ENCODE results near the gene CA4. TPM values are rescaled to one million over a fixed set of nuclear protein-coding genes. Genes with fewer than 3 reads are reported as not detected.

The CA4 gene
- total and polyA plus RNA-seq, 2 donors (not counting 1 experiment from before 2014, with no cell fraction given) = not detected

DNA sequence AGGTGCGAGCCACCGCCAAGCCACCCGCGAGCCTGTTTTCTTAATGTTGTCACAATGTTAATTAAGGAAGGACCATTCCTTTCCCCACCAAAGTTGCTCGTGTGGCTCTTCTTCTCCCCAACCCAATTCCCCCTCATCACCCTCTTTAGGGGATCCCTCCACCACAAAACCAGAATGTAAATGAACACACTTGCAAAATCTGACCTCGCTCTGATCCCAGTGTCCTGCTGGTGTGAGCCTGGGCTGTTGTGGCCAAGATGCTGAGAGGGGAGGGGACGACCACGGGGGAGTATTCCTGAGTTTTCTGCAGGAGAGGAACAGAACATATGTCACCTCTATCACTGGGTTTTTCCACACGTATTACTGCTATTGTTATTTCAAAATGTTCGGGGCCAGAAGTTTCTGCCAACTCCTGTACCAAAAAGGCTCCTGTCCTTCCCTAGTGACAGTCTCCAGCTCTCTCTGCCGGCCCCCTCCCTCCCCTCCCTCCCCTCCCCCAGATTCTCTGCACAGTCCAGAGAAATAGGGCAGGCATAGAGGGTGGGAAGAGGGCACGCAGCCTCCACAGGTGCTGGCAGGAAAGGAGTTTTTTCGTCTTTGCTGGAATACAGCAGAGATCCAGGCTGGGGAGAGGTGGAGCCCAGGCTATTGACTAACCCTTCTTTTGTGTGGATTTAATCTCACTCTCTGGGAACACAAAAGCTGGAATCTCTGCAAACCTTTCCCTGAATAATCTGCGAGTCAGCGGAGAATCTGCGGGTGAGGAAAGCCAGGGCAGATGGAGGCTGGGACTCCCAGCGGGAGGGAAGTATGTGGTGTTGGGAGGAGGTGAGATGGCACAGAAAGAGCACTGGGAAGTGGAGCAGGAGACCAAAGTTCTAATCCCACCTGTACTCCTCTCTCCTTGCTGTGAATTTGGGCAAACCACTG lies 4.5 kb upstream of the CA4 start:
- Histone ChIP-seq H3K4me3 (ENCODE audit: control extremely low read depth in 1 of 5, extremely low read depth in 1 of 5, insufficient read depth in 1 of 5, low read depth in 2 of 5, low read length in 4 of 5) (no peak overlapping the region), H3K36me3 (replicated peaks in 1 of 2; ENCODE audit: control extremely low read depth in 1 of 2, control insufficient read depth in 1 of 2, extremely low read depth in 1 of 2, insufficient read depth in 2 of 2, low read length in 1 of 2) (no peaks in the 10 kb centered on the region), H3K4me2 (replicated peaks; ENCODE audit: low read depth, low read length, poor library complexity, severe bottlenecking) (no peak overlapping the region), H4K20me1 (ENCODE audit: control insufficient read depth, insufficient read depth, low read length, poor library complexity, severe bottlenecking) (no peaks in the 10 kb centered on the region), H3K27me3 (replicated peaks in 1 of 4; ENCODE audit: control extremely low read depth in 1 of 4, control insufficient read depth in 3 of 4, insufficient read depth in 4 of 4, low read length in 3 of 4) (peaks cover 0 to 82% (median 43%) of the 10 kb centered on the region in 4 experiments), H3K4me1 (ENCODE audit: control insufficient read depth in 2 of 2, insufficient read depth in 2 of 2, low read length in 2 of 2) (peaks cover 26 to 48% of the 10 kb centered on the region in 2 donors), H2AFZ (ENCODE audit: insufficient read depth, low read depth, low read length, poor library complexity, severe bottlenecking) (no peak overlapping the region), H3K9me3 (ENCODE audit: control extremely low read depth in 1 of 3, control insufficient read depth in 2 of 3, insufficient read depth in 1 of 3, low read length in 2 of 3) (peaks cover 0 to 15% (median 0%) of the 10 kb centered on the region in 3 donors), H3K79me2 (ENCODE audit: control insufficient read depth, insufficient read depth, low read length) (no peaks in the 10 kb centered on the region), H3K9ac (ENCODE audit: low read length) (no peak overlapping the region), H3K27ac (ENCODE audit: low read length in 2 of 2) (no peak overlapping the region)
- no peak for DNase-seq
- H3K27me3 Mint-ChIP-seq = peaks cover 71% of the 10 kb centered on the region
- POLR2A ChIA-PET = no interaction called here
- TF ChIP-seq, protein P1, sequence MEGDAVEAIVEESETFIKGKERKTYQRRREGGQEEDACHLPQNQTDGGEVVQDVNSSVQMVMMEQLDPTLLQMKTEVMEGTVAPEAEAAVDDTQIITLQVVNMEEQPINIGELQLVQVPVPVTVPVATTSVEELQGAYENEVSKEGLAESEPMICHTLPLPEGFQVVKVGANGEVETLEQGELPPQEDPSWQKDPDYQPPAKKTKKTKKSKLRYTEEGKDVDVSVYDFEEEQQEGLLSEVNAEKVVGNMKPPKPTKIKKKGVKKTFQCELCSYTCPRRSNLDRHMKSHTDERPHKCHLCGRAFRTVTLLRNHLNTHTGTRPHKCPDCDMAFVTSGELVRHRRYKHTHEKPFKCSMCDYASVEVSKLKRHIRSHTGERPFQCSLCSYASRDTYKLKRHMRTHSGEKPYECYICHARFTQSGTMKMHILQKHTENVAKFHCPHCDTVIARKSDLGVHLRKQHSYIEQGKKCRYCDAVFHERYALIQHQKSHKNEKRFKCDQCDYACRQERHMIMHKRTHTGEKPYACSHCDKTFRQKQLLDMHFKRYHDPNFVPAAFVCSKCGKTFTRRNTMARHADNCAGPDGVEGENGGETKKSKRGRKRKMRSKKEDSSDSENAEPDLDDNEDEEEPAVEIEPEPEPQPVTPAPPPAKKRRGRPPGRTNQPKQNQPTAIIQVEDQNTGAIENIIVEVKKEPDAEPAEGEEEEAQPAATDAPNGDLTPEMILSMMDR (IDR thresholded peaks at IDR 0.05) = no peak
- TF ChIP-seq EZH2 (IDR thresholded peaks at IDR 0.05; ENCODE audit: borderline replicate concordance, insufficient read depth, low read depth, low read length, poor library complexity, severe bottlenecking) = no peak
- CTCF ChIA-PET = interaction anchor here (0.7 kb wide), 1 partner anchor 425 kb away, joined by 3 read pairs; no protein-coding TSS in a partner anchor
- H3K4me1 Mint-ChIP-seq = peaks cover 36% of the 10 kb centered on the region
- no peak overlapping the region for H3K4me3 Mint-ChIP-seq
- no peak for ATAC-seq (ENCODE audit: low read depth)
- no peaks in the 10 kb centered on the region for H3K9me3 Mint-ChIP-seq (ENCODE audit: insufficient read depth)
- no peak overlapping the region for H3K27ac Mint-ChIP-seq
- intact Hi-C loops (cut with micrococcal nuclease) = no loop called here
- 71% methylated on average over 10 of the region's 17 CpGs for WGBS (ENCODE audit: insufficient coverage)

DNA sequence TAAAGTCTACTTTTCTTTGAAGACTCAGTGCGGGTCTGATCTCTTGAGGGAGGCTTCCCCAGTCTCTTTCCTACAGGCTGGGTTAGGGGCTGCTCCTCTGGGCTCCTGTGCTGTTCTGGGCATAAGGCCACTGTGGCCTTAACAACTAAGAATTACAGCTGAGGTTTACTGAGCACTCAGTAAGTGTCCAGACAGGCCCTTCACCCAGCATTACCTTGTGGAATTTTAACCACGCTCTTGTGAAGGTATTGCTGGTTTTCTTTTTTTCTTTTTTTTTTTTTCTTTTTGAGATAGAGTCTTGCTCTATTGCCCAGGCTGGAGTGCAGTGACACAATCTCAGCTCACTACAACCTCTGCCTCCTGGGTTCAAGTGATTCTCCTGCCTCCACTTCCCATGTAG lies 3.6 kb upstream of the CA4 start:
- no peak overlapping the region for H3K4me2 ChIP-seq (replicated peaks; ENCODE audit: low read depth, low read length, poor library complexity, severe bottlenecking)
- H3K9me3 ChIP-seq (ENCODE audit: control extremely low read depth in 1 of 3, control insufficient read depth in 2 of 3, insufficient read depth in 1 of 3, low read length in 2 of 3) = peaks cover 0 to 8% (median 0%) of the 10 kb centered on the region in 3 donors
- H3K4me1 ChIP-seq (ENCODE audit: control insufficient read depth in 2 of 2, insufficient read depth in 2 of 2, low read length in 2 of 2) = peaks cover 31 to 46% of the 10 kb centered on the region in 2 donors
- peaks cover 0 to 82% (median 36%) of the 10 kb centered on the region in 4 experiments for H3K27me3 ChIP-seq (replicated peaks in 1 of 4; ENCODE audit: control extremely low read depth in 1 of 4, control insufficient read depth in 3 of 4, insufficient read depth in 4 of 4, low read length in 3 of 4)
- no peaks in the 10 kb centered on the region for H3K79me2 ChIP-seq (ENCODE audit: control insufficient read depth, insufficient read depth, low read length)
- Mint-ChIP-seq H3K9me3 (ENCODE audit: insufficient read depth) (no peaks in the 10 kb centered on the region), H3K27ac (no peak overlapping the region), H3K27me3 (peaks cover 72% of the 10 kb centered on the region), H3K4me3 (no peak overlapping the region), H3K4me1 (peaks cover 39% of the 10 kb centered on the region)
- H3K9ac ChIP-seq (ENCODE audit: low read length) = no peak overlapping the region
- no peaks in the 10 kb centered on the region for H3K36me3 ChIP-seq (replicated peaks in 1 of 2; ENCODE audit: control extremely low read depth in 1 of 2, control insufficient read depth in 1 of 2, extremely low read depth in 1 of 2, insufficient read depth in 2 of 2, low read length in 1 of 2)
- no peak overlapping the region for H3K27ac ChIP-seq (ENCODE audit: low read length in 2 of 2)
- no peak for TF ChIP-seq EZH2 (IDR thresholded peaks at IDR 0.05; ENCODE audit: borderline replicate concordance, insufficient read depth, low read depth, low read length, poor library complexity, severe bottlenecking)
- TF ChIP-seq, protein P1 (IDR thresholded peaks at IDR 0.05) = no peak
- intact Hi-C loops (cut with micrococcal nuclease) = no loop called here
- no peak overlapping the region for H3K4me3 ChIP-seq (ENCODE audit: control extremely low read depth in 1 of 5, extremely low read depth in 1 of 5, insufficient read depth in 1 of 5, low read depth in 2 of 5, low read length in 4 of 5)
- DNase-seq = no peak
- WGBS (ENCODE audit: insufficient coverage) = 86% methylated on average over 1 of the region's 2 CpGs
- POLR2A ChIA-PET = no interaction called here
- no peaks in the 10 kb centered on the region for H4K20me1 ChIP-seq (ENCODE audit: control insufficient read depth, insufficient read depth, low read length, poor library complexity, severe bottlenecking)
- no peak overlapping the region for H2AFZ ChIP-seq (ENCODE audit: insufficient read depth, low read depth, low read length, poor library complexity, severe bottlenecking)
- CTCF ChIA-PET = no interaction called here
- ATAC-seq (ENCODE audit: low read depth) = no peak
